NCI-H82 treated with DMSO at 0.1 percent for 48 hours (cell line): ENCODE results near the gene PPP2R1B.

Source experiments
- DNase-seq: peaks from one replicate; lab custom pipeline; 2025; ENCODE audit not compliant: unreplicated experiment; lab: John Stamatoyannopoulos, UW

PPP2R1B gene

GRCh38 chr11:111749646-111750045 is 16.5 kb downstream of the PPP2R1B start:
- DNase-seq, result no peak

- no peak for DNase-seq
Measured at GRCh38 chr11:111748035-111748804, 18.0 kb downstream of the PPP2R1B start.

DNA sequence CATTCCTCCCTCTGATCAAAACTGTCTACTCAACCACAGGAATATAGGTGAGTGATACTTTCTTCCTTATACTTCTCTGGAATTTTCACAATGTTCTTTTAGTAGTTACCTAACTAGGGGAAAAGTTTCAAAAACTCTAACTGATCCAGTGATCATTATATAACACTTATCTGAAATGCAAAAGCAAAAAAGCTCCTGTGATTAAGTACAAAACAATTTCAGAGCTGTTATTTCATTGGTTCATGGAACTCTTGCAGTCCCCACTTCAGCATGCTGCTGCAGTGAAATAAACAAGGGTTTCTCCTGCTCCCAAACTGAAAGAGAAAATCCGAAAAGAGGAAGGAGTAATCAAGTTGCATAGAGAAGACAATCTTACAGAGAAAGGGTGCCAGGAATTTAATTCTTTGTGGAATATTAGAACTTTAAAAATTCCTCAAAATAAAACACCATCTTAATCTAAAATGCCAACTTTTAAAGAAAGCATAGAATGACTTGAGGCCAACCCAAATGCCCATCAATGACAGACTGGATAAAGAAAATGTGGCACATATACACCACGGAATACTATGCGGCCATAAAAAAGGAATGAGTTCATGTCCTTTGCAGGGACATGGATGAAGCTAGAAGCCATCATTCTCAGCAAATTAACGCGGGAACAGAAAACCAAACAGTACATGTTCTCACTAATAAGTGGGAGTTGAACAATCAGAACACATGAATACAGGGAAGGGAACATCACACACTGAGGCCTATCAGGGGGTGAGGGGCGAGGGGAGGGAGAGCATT is 20.3 kb downstream of the PPP2R1B start:
- DNase-seq, result no peak

- no peak for DNase-seq
Measured at GRCh38 chr11:111743700-111744099, 22.5 kb downstream of the PPP2R1B start.

GRCh38 chr11:111741751-111742150 is 24.4 kb downstream of the PPP2R1B start:
- DNase-seq, result no peak

GRCh38 chr11:111739299-111739698 is 26.9 kb downstream of the PPP2R1B start:
- no peak for DNase-seq

DNA sequence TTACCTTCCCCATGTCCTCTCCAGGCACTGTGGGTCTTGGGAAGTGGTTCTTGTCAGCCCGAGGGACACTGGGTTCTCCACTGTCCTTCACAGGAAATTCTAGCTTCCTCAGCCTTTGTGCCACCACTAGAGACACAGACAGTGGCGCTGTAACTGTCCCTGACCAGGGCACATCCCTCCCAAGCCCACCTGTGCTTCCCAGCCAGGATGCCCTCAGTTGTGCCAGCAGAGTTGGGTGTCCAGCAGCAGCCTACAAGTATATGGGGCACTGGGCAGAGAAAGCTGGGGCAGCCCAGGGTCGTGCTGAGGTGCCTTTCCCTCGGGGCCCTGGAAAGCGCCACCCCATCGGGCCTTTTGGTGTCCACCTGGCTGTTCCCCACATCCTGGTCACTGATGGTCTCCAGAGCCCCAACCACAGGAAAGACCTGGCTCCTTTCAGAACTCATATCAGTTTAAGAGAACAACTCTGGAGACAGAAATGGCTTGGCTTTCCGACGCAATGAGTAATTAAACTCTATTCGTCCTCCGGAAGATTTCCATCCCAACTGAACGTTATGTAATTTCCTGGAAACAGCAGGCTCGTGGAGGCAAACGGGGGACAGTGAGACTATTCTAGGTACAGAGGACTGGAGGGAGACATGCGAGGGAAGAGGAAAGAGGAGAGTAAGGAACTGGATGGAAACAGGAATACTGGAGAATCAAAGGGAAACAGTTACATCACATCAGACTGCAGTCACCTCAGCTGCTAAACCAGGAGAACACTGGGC is 28.6 kb downstream of the PPP2R1B start:
- no peak for DNase-seq

GRCh38 chr11:111736621-111737443 is 29.4 kb downstream of the PPP2R1B start:
- DNase-seq, result no peak

DNA sequence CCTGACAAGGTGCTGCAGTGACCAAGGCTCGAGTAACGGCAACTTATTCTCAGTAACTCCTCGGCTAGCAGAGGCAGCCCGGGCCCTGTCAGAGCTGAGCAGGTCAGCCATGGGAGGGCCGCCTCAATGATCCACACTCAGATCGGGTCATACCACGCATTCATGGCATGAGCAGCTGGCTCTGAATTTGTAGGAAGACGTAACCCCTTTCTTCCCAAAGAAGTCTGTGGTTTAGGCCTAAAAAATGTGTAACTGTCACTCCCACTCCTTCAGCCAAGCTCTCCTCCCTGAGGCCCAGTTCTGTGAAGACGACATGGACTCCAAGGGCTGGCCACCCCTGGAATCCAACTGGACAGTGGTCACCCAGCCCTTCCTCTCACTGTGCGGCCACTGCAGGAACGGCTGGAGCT is 30.0 kb downstream of the PPP2R1B start:
- DNase-seq, result no peak

DNA sequence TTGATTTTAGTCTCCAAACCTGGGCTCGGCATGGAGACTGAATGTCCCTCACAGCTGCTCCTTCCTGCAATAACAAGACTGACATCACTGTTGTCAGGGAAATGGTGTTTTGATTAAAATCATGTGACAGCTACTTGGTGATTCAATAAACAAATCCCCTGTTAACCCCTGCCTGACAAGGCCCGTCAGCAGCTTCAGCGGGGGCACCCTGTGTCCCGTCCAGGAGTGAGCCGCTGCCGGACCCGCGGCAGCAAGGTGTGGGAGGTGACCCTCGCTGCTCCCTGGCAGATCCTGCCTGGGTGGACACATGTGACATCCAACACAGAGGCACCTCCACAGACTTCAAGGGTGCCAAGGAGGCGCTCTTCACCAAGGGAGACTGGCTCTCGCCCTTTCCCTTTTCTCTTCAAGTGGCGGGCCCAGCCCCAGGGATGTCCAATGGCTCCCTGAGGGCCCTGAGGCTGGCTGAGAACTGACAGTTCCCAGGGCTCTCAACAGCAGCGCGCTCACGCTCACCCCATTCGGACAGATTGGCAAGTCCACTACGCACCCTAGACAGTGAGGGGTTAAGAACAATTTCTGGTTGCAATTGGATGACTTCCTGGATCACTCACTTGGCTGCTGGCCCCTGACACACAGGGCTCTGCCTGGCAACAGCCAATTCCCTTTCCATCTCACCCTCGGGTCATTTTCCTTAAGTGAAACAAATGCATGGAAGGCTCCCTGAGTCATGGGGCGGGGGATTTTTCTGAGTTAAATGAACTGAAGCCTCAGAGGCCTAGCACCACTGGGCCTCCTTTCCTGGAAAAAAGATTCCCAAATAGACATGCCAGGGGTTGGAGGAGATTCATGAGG is 30.7 kb downstream of the PPP2R1B start:
- no peak for DNase-seq

DNA sequence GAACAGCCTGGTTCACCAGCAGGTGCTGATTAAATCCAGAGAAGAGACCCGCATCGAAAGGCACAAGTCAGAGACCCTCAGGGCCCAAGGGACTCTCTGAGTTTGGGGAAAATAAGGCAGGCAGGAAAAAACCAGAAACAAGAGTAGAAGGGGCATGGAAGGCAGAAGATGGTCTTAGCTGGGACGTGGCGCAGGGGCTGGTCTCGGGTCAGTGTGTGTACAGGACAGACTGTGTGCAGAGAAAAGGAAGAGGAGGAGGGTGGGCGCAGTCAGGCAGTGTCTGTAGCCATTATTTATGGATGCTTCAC is 31.3 kb downstream of the PPP2R1B start:
- DNase-seq, result no peak

DNA sequence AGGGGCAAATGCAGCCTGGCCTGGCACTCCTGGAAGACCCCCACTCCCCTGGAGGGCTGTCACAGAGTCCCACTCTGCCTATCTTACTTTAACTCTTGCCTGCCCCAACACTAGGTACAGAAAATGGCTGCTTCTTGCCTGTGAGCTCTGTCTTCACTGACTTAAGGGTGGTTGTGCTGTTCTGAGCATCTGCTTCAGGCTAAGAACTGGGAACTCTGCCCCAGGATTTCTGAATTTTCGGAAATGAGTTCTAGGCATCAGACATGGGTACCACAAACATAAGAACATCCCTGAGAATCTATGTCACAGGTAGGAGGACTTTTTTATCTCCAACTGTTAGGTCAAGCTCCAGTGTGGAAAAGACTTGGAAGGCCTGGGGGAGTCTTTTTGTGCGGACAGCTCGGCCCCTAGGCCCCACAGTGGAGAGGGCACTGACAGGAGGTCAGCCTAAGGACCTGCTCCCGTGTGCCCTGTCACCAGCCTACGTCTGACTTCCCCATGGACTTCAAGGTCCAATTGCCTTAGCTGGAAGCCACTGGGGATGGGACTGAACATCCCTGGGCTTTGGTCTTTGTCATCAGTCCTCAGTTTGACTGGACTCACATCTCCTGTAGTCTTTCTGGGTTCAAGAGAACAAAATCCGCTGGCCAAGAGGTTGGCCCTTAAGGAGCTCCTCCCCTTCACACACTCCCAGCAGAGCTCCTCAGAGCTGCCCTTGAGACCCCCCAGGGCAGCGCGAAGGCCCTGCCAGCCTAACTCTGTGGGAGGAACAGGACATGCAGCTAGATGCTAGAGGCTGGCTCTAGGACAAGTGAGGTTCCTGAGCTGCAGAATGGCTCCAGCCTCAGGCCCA is 31.9 kb downstream of the PPP2R1B start:
- DNase-seq, result no peak

DNA sequence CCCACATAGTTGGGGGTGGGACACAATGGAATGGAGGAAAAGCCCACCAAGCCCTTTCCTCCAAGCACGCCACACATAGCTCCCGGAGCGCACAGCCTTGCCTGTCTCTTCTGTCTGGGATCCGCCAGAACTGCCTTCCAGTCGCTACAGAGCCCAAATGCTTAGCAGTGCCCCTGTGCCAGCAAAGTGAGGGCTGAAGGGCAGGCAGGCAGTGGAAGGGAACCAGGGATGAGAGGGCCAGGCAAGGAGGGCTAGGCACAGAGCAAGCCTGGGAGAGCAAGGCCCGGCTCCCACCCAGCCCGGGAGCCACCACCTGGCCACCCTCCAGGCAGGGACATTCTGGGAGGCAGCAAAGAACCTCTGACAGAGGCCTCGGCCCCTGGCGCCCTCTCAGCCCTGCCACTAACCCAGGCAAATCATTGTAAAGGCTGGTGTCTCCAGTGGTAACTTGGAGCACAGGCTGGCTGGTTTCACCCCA is 32.5 kb downstream of the PPP2R1B start:
- no peak for DNase-seq

DNA sequence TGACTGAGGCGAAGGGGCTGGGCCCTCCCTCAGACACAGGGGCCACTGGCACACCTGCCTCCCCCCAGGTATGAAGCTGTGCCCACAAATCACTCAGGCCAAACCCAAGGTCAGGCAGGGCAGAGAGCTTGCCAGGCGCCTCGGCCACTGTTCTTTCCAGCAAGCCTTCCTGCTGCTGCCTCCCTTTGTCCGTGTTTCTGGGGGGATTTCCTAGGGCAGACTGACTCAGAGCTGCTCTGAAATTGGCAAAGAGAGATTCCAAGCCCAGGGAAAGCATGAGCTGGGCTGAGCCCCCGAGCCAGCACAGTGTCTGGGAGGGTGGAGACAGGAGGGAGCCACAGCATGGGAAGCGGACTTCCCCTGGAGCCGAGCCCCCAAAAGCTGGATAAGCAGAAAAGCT is 33.2 kb downstream of the PPP2R1B start:
- DNase-seq, result no peak

DNA sequence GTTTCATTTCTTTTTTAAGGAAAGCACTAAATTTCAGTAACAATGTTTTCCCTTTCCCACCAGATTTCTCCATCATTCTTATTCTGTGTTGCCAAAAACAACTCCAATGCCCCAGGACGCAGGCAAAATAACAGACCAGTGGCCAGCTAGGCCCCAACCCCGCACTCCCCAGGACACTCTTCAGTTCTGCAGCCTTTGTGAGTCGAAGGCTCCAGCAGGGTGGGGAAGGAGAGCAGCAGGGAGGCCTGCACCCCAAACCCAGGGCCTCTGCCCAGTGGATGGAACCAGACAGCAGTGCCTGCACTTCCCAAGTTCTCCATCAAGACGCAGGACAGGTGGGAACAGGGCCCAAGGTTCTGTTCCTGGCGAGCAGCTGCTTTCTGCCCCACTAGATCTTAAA is 34.4 kb downstream of the PPP2R1B start:
- DNase-seq, result no peak

GRCh38 chr11:111730871-111731591 is 35.2 kb downstream of the PPP2R1B start:
- no peak for DNase-seq

GRCh38 chr11:111729831-111730311 is 36.3 kb downstream of the PPP2R1B start:
- DNase-seq, result no peak
